IPS DF 4.7 (cell line): ENCODE data around the gene SNRNP35.
"Not testable (repeated sequence)": the region's sequence is repeated elsewhere in the genome, so short reads cannot be mapped to it uniquely, and the experiment has no call there.

ENCODE experiments used
- DNase-seq: peaks from one replicate; pipeline ENCODE4 v3.0.0-alpha.2; 2013; ENCODE audit warnings: low spot score; ENCODE audit errors: extremely low read depth

SNRNP35 gene

DNA sequence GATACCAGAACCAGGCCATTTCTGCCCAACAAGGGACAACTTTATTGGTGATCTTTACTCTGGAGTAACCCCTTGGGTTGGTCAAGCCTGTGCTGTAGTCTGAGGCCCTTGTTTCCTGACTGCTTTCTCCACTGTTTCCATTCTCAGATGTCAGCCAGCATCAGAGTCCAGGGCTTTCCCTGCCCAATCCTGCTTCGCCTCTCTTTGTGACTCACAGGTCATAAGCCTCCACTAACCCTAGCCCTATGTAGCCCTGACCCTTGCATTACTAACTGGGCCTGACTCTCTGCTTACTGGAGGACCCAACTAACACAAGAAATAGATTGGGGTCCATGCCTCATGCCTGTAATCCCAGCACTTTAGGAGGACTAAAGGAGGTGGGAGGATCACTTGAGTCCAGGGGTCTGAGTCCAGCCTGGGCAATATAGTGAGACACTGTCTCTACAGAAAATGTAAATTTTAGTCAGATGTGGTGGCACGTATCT, 8.6 kb upstream of the SNRNP35 start:
- no peak for DNase-seq

DNA sequence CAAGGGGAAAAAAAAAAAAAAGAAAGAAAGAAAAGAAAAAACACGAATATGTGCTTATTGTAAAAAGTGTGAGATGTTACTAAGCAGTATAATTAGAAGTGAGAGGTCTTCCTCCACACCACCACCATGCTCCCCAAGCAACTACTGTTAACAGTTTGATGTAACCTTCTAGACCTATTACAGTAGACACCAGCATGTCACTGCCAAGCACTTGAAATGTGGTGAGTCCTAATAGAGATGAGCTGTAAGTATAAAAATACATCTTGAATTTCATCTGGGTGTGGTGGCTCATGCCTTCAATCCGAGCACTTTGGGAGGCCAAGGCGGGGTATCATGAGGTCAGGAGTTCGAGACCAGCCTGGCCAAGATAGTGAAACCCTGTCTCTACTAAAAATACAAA, 8.1 kb upstream of the SNRNP35 start:
- DNase-seq: no peak

DNA sequence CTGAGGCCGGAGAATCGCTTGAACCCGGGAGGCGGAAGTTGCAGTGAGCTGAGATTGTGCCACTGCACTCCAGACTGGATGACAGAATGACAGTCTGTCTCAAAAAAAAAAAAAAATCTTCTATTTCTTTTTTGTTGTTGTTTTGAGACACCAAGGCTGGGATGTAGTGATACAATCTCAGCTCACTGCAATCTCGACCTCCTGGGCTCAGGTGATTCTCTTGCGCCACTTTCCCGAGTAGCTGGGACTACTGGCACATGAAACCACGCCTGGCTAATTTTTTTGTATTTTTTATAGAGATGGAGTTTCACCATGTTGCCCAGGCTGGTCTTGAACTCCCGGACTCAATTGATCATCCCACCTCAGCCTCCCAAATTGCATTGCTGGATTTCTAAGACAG, 7.3 kb upstream of the SNRNP35 start:
- no peak for DNase-seq

DNA sequence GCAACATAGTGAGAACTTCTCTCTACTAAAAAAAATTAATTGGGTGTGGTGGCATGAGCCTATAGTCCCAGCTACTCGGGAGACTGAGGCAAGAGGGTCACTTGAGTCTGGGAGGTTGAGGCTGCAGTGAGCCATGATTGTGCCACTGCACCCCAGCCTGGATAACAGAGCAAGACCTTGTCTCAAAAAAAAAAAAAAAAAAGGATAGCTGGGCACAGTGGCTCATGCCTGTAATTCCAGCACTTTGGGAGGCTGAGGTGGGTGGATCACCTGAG, 5.7 kb upstream of the SNRNP35 start:
- not testable (repeated sequence) for DNase-seq

DNA sequence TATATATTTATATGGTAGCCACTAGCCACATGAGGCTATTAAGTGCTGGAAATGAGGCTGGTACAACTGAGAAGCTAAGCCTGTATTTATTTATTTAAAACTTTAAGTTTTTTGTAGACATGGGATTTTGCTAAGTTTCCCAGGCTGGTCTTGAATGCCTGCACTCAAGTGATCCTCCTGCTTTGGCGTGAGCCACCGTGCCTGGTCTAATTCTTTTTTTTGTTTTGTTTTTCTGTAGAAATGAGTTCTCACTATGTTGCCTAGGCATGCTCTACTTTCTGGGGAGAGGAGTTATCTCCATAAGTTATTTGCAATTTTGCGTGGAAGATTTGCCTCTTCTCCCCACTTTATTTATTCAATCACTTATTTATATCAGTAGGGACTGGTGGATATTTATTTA, 4.8 kb upstream of the SNRNP35 start:
- DNase-seq: no peak

DNA sequence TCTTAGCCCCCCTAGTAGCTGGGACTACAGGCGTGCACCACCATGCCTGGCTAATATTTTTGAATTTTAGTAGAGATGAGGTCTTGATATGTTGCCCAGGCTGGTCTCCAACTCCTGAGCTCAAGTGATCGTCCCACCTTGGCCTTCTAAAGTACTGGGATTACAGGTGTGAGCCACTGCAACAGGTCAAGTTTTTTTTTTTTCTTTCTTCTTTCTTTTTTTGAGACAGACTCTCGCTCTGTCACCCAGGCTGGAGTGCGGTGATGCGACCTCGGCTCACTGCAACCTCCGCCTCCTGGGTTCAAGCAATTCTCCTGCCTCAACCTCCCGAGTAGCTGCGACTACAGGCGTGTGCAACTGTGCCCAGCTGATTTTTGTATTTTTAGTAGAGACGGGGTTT, 5.2 kb downstream of the SNRNP35 start:
- not testable (repeated sequence) for DNase-seq

DNA sequence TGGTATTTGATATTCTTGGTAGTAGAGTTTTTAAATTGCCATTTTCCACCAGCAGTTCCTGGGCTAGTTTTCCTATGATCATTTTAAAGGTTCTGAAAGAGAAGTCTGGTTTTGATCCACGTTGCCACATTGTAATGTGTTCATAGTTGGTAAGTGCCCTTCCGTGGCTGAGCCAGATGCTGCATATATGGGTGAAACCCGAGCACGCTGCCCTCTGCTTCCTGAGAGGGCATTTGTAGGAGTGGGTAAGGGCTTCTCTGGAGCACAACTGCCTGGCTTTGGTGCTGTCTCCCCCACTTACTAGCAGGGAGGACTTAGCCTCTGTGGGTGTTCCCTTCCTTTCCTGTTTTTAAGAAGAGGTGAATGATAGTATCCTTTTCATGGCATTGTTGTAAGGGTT, 7.1 kb downstream of the SNRNP35 start:
- DNase-seq: no peak

DNA sequence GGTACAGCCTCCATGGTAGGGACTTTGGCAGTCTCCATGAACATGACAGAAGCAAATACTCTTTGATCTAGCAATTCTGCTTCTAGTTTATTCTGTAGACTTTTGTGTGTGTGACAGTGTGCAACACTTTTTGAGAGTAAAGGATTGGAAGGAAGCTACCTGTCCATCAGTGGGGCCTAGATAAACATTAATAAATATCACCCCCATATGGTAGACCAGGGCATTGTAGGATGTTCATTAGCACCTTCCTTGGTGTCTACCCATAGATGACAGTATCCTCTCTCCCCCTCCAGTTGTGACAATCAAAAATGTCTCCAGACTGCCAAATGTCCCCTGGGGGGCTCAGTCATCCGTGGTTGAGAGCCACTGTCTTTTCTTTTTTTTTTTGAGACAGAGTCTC, 10.8 kb downstream of the SNRNP35 start:
- DNase-seq: no peak

DNA sequence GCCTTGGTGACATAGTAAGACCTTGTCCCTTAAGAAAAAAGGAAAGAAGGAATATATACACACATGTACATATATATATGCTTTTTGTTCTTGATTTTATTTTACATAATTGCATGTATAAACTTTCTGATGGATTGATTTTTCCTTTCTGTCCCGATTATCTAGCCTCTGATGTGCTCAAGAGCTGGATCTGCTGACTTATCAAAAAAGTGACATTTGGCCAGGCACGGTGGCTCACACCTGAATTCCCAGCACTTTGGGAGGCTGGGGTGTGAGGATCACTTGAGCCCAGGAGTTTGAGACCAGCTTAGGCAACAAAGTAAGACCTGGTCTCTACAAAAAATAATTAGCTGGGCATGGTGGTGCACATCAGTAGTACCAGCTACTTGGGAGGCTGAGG, 12.0 kb downstream of the SNRNP35 start:
- DNase-seq: no peak

DNA sequence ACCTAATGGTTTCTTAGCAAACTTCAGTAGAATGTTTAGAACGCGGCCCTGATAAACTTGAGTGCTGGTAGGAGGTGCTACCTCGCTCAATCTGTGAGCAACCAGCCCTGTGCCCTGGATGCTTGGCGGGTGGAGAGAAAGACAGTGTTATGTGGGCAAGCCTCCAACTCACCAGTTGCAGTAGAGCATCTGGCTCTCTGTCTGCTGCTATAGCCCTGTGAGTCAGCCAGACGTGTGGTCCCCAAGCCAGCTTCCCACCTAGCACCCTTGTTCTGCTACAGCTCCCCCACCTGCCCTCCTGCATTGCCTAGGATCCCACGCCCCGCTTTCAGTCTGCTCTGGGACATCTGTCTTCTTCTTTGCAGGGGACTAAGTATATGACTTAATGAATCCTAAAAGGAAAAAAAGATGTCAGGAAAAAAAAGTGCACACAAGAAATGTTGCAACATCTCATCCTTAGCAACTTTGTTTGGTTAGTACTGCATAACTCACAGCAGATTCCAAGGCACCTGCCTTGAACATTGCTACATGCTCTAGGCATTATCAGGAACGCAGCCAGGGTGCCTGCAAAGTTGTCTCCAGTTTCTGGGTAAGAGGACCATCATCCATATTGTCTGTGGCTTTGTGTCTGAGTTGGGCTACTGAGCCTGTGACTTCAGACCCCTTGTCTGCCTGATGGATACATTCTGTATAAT, 13.6 kb downstream of the SNRNP35 start:
- DNase-seq: no peak

DNA sequence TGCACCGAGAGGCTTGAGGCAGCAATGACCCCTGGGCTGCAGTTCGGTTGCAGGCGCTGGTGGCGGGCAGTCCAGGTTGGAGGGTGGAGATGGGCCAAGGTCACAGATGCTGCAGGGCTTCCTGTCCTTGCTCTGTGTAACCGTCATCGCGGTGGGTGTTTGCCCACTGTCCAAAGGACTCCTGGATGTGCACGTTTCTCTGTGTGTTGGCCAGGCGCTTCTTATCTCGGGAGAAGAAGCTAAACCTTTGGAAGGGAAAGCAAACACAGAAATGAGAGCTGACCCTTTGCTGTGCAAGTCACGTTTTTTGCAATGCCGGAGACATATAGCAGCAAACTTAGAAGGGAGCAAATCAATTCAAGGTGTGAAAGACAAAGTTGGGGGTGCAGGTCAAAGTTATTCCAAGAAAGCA, 14.5 kb downstream of the SNRNP35 start:
- DNase-seq: no peak

DNA sequence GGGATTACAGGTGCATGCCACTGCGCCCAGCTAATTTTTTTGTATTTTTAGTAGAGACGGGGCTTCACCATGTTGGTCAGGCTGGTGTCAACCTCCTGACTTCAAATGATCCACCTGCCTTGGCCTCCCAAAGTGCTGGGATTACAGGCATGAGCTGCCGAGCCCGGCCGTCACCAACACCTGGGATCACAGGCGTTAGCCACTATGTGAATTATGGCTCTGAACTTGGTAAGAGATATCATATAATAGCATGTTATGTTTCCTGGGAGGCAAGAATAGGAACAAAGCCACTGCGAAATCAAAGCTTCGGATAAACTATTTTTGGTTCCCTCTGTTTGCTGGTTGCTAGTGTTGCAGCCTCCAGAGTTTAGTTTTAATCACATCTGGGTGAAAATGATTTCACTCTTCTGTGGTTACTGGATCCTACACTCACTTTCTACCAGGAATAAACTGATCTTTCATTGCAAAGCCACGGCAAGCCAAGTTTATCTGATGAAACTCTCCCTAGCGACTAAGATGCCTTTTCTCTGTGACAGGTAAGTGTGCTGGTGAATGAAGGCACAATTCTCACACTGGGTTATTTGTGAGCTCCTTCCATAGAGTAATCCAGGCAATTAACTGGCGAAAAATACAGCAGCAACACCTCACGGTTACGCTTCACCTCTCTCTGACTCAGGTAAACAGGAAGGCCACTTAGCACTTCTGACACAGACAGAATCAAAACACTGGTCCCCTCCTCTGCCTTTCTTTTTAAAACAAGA, 16.7 kb downstream of the SNRNP35 start:
- DNase-seq: no peak

DNA sequence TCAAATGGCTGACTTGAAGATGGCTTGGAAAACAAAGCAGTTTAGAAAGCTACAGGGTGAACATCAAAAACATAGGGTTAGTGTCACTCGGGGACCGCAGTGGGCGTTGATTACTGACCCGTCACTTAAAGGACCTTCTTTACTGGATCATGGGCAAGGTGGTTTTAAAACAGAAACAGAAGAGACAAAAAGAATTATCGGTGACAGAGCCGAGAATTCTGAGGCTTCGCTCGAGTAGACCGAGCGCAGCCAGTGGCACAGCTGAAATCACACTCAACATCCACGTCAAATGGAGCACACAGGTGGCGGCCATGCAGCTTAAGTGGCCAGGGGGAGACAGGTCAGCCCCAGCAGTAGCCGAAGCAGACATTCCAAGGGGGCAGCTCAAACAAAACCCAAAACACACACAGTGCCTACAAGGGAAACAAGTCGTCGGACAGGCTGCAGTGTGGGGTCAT, 17.3 kb downstream of the SNRNP35 start:
- no peak for DNase-seq

DNA sequence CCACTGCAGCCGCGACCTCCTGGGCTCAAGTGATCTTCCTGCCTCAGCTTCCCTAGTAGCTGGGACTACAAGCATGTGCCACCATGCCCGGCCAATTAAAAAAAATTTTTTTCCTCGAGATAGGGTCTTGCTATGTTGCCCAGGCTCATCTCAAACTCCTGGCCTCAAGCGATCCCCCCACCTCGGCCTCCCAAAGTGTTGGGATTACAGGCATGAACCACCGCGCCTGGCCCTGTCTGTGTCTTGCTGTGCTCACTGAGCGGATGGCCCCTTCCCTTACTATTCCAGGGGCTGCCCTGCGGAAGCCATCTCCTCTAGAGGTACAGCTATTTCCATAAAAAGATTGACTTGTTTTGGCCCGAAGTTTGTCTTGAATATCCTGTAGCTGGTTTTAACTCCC, 20.1 kb downstream of the SNRNP35 start:
- DNase-seq: no peak

DNA sequence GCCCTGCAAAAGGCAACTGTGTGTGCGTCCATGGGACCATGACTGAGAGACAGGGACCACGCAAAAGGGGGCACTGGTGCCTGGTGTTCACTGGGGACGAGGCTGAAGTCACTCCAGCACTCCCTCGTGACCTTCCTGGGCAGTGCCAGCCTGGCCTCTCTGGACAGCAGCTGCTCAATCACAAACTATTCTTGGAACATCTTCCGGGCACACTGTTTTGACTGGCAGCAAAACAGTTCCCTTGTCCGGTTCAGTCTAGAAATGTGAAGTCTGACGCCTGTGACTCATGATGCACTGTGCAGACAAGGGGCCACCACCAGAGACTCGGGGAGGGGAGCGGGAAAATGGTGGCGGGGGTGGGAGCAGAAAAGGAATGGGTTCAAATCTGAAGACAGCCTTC, 20.8 kb downstream of the SNRNP35 start:
- DNase-seq: no peak

DNA sequence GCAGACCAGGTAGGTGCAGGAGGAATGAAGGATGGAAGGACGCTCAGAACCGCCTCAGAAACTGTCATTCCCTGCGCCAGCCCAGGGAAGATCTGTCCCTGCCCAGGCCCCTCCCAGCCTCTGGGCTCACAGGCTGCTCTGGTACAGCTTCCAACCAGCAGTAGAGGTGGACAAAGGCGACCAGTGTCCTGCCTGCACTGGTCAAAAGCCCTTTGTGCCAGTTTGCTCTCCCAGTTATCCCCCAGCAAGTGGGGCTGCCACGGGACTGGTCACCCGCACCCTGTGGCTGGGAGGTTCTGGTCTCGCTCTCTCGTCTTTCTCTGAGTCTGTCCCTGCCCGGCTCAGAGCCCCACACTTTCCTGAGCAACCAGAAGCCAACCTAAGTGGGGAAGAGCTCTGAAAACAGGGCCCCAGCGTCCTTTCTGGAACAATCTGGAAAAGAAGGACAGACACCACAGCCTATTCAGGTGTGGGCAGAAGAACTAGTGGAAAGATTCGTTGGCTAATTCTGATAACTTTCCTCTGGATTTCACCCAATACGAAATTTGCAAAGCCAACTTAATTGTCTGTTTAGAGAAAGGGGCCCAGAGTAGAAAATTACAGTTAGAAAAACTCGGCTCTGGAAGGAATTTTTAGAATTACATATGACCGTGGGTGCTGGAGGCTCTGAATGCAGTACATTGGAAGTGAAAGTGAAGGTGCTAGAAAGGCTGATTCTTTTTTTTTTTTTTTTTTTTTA, 21.7 kb downstream of the SNRNP35 start:
- DNase-seq: no peak

DNA sequence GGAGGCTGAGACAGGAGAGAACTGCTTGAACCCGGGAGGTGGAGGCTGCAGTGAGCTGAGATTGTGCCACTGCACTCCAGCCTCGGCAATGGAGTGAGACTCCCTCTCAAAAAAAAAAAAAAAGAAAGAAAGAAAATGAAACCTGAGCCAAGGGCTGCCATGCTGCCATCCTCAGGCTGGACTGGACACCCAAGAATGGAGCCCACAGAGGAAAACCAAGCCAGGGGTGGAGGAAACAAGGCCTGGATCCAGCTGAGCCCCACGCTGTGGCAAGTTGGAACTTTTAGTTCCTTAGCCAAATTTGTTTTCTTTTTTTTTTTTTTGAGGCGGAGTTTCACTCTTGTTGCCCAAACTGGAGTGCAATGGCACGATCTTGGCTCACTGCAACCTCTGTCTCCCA, 23.3 kb downstream of the SNRNP35 start:
- DNase-seq: not testable (repeated sequence)

DNA sequence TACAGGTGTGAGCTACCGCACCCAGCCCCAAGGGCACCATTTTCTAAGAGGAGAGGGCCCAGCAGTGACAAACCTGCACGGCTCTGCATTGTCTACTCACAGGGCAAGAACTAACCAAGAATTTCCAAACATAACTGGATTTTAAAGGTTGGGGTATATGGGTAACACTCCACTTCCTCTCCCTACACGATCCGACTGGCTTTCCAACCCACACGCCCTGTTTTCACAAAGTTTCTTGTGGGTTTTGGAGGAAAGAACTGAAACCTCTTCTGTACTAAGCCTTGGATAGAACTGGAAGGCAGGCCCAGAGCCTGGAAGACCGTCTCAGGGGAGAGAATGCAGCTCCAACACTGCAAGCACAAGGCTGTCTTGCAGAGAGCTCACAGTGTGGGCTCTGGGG, 24.9 kb downstream of the SNRNP35 start:
- DNase-seq: no peak

DNA sequence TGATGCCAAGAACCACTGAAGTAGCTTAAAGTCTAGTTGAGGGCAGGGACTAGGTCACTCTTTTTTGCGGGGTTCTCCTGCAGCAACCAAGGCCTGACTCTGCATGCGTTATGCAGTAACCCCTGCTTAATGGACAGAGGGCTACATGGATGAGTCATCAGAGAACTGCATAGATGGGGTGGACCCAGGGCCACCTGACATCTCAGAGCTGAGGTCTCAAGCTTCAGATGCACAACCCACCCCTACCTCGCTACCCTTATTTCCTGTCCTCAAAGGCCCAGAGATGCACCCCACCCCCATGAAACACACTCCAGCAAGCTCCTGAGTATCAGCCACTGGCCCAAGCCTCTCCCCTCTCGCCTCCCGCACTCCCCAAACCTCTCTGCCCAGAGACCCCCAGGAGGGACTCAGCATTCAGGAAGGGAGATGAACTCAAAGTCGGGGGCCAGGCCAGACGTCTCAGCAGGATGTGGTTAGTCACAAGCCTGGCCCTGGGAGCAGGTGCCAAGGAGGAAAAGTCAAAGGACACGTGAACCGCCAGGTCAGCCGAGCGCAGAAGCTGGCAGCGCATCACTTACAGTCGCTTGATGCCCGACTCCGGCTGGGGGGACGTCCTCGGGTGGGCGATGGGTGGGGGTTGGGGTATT, 25.8 kb downstream of the SNRNP35 start:
- DNase-seq: no peak

DNA sequence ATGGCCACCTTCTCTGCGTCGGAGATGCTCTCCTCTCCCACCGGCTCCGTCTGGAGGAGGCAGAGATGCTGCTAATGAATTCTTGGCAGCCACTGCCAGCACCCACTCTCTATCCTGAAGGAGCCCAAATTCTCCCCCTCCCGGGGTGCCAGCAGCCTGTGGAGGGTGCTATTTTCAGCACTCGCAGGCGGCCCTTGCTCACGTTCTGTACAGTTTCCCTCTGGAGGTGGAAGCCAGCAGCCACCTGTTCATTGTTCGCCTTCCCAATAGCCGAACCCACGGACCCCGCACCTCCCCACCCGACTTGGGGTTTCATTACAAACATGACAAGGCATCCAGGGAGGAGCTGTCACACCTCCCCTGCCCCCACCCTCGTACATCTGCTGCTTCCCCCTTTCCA, 27.8 kb downstream of the SNRNP35 start:
- no peak for DNase-seq

DNA sequence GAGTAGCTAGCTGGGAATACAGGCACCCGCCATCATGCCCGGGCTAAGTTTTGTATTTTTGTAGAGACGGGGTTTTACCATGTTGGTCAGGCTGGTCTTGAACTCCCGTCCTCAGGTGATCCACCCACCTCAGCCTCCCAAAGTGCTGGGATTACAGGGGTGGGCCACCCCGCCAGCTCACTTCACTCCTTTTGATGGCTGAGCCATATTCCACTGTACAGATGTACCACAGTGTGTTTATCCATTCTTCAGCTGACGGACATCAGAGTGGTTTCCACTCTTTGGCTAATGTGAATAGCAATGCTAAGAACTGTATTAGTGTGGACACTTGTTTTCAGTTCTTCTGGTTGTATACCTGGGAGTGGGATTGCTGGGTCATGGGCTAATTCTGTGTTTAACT, 29.5 kb downstream of the SNRNP35 start:
- no peak for DNase-seq
